Fibroblast of lung (primary cell): ENCODE measurements around the gene KCNJ4.

Experiments used
- EZH2 ChIP-seq: IDR thresholded peaks from 2 replicates; pipeline ENCODE4 v1.5.1; 2012; ENCODE audit warnings: low read length, control low read depth, mild to moderate bottlenecking; ENCODE audit errors: missing control alignments
- TF ChIP-seq, protein P1 (sequence below), 2 donors: IDR thresholded peaks in 1 of 2; conservative IDR thresholded peaks in 1 of 2; 1 replicate in 1 of 2; 2 replicates in 1 of 2; pipeline ENCODE4 v1.5.1; 2011 to 2012; ENCODE audit warnings: low read length in 2 of 2, control low read depth in 1 of 2, inconsistent platforms in 1 of 2, low read depth in 1 of 2, mild to moderate bottlenecking in 1 of 2

DNA sequence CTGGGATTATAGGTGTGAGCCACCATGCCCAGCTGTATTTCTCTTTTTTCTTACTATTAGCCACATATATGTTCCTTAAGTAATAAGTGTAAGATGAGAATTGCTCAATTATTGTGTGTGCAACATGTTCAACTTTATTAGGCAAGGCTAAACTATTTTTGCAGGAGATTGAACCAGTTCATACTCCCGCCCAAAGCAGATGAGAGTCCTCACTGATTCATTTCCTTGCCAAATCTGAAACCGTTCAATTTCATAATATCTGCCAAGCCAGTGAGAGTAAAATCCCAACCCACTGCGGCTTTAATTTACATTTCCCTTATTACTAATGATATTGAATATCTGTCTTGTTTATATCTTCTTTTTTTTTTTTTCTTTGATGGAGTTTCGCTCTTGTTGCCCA, 48.4 kb downstream of the KCNJ4 start:
- TF ChIP-seq EZH2: no peak
- TF ChIP-seq, protein P1, sequence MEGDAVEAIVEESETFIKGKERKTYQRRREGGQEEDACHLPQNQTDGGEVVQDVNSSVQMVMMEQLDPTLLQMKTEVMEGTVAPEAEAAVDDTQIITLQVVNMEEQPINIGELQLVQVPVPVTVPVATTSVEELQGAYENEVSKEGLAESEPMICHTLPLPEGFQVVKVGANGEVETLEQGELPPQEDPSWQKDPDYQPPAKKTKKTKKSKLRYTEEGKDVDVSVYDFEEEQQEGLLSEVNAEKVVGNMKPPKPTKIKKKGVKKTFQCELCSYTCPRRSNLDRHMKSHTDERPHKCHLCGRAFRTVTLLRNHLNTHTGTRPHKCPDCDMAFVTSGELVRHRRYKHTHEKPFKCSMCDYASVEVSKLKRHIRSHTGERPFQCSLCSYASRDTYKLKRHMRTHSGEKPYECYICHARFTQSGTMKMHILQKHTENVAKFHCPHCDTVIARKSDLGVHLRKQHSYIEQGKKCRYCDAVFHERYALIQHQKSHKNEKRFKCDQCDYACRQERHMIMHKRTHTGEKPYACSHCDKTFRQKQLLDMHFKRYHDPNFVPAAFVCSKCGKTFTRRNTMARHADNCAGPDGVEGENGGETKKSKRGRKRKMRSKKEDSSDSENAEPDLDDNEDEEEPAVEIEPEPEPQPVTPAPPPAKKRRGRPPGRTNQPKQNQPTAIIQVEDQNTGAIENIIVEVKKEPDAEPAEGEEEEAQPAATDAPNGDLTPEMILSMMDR (conservative IDR thresholded peaks at IDR 0.05 in 1 of 2, IDR thresholded peaks at IDR 0.05 in 1 of 2; ENCODE audit: low read depth in 1 of 2, low read length in 2 of 2): no peak
